Activated T-helper 1 cell treated with anti-CD3 and anti-CD28 coated beads, Interleukin-2, amount 50 U/mL, for 16 hours (primary cell): ENCODE data around the gene LRP11.

Source experiments
- DNase-seq, 2 donors: peaks; one replicate each; pipeline ENCODE4 v3.0.0-alpha.2; 2020; ENCODE audit warnings: low read depth in 1 of 2, low spot score in 1 of 2

The LRP11 gene

GRCh38 chr6:149809798-149810197, 54.4 kb downstream of the LRP11 start:
- DNase-seq, result no peak

DNA sequence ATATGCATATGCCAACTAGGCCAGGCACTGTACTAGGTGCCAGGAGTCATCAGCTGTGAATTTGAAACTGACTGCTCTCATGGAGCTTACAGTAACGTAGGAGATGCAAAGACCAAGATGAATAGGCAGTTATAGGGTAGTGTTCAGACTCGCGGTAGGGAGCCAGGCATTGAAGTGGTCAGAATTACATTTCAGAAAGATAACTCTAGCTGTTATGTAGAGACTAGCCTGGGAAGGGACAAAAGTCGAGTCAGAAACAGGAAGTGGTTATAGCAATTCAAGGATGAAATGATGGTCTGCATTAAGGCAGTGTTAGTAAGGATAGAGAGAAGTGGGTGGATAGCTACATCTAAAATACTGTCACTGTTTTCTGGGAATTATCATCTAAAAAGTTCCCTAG, 58.0 kb downstream of the LRP11 start:
- no peak for DNase-seq

GRCh38 chr6:149783551-149783950, 80.6 kb downstream of the LRP11 start:
- DNase-seq, result no peak

- DNase-seq, result no peak
Measured at GRCh38 chr6:149782337-149782736, 81.8 kb downstream of the LRP11 start.

DNA sequence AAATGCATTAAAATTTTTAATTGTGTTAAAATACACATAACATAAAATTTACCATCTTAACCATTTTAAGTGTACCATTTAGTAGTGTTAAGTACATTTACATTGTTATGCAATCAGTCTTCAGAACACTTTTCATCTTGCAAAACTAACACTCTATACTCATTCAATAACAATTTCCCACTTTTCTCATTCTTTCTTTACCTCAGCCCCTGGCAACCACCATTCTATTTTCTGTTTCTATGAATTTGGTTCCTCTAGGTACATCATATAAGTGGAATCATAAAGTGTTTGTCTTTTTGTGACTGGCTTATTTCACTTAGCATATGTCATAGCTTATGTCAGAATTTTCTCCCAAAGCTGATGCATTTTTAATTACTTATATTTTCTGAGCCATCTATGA, 82.4 kb downstream of the LRP11 start:
- no peak for DNase-seq

- no peak for DNase-seq
Measured at GRCh38 chr6:149779644-149779963, 84.6 kb downstream of the LRP11 start.

DNA sequence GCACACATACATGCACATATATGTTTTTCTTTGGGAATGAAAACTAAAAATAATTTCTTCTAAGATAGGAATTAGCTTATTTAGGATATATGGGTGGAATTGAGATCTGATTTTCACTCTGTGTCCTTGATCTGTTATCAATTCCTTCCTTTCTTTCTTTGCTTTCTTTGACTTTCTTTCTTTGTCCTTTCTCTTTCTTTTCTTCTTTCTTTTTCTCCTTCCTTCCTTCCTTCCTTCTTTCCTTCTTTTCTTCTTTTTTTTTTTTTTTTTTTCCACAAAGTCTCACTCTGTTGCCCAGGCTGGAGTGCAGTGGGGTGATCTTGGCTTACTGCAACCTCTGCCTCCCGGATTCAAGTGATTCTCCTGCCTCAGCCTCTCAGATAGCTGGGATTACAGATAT, 86.5 kb downstream of the LRP11 start:
- no peak for DNase-seq

DNA sequence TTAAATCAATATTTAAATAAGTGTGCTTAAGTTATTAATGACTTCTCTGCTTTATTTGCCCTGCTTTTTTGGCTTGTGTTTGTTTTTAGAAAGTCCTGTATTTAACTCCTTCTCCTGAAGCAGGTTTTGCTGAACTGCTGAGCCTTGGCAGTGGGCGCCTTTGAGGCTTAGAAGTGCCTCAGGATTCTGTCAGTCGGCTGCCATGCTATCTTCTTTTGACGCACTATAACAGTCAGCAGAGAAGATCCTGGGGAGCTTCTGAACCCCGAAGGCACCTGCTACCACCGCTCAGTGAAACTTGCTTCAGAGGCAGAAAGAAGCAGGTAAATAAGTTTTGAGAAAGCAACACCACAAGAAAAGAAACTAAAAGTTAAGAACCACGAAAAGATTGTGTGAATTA, 92.2 kb downstream of the LRP11 start:
- no peak for DNase-seq

- no peak for DNase-seq
Measured at GRCh38 chr6:149771185-149771584, 93.0 kb downstream of the LRP11 start.

DNA sequence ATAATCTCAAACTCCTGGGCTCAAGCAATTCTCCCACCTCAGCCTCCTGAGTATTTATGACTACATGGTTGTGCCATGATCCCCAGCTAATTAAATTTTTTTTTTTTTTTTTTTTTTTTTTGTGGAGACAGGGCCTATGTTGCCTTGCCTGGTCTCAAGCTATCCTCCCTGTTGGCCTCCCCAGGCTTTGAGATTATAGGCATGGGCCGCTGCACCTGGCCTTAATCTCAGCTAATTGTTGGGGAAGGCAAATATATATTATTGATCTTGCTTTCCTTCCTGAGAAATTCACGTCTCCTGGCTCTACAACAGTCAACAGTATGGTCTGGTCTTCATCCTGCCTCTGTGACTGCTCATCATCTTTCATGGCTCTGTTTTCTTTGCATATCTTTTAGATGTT, 94.5 kb downstream of the LRP11 start:
- no peak for DNase-seq
